Sigmoid colon (tissue), 7 donors: ENCODE measurements around the gene COMP. TPM values are rescaled to one million over a fixed set of nuclear protein-coding genes. Genes with fewer than 3 reads are reported as not detected.

Experiments
- DNase-seq: peaks from one replicate; pipeline ENCODE4 v3.0.0-alpha.2; 2019
- H3K27ac ChIP-seq, 4 donors: fragments of 200-600 bp; sonication (generic); one replicate each; pipeline ENCODE4 v1.5.1; 2016 to 2019; ENCODE audit warnings: mild to moderate bottlenecking in 1 of 4
- H3K27me3 ChIP-seq, 3 donors: fragments of 200-600 bp; sonication (generic); one replicate each; pipeline ENCODE4 v1.5.1; 2019; ENCODE audit warnings: mild to moderate bottlenecking in 1 of 3
- H3K36me3 ChIP-seq, 4 donors: fragments of 200-600 bp; sonication (generic); one replicate each; pipeline ENCODE4 v1.5.1; 2016 to 2019
- H3K4me1 ChIP-seq, 4 donors: fragments of 200-600 bp; sonication (generic); one replicate each; pipeline ENCODE4 v1.5.1; 2017 to 2019
- H3K4me3 ChIP-seq, 4 donors: fragments of 200-600 bp; sonication (generic); one replicate each; pipeline ENCODE4 v1.5.1; 2017 to 2019; ENCODE audit warnings: mild to moderate bottlenecking in 2 of 4, moderate library complexity in 1 of 4
- H3K9me3 ChIP-seq, 4 donors: fragments of 200-600 bp in 3 of 4; sonication (generic) in 3 of 4; one replicate each; pipeline versions ENCODE4 v1.5.1 to v1.6.1; 2013 to 2019
- CTCF ChIP-seq, 4 experiments: fragments of 450-650 bp in 3 of 4; fragments of 200-600 bp in 1 of 4; IDR thresholded peaks; one replicate each; pipeline ENCODE4 v1.5.1; 2016 to 2019; ENCODE audit warnings: antibody characterized with exemption in 4 of 4, mild to moderate bottlenecking in 3 of 4, moderate library complexity in 2 of 4
- EP300 ChIP-seq, 4 donors: sonication (generic); formaldehyde crosslinking; IDR thresholded peaks; one replicate each; pipeline ENCODE4 v1.6.1; 2017; ENCODE audit warnings: antibody characterized with exemption in 4 of 4
- POLR2A ChIP-seq, 2 donors: fragments of 450-650 bp; IDR thresholded peaks; one replicate each; pipeline ENCODE4 v1.6.1; 2016; ENCODE audit warnings: antibody characterized with exemption in 2 of 2, mild to moderate bottlenecking in 2 of 2, moderate library complexity in 2 of 2
- POLR2AphosphoS5 ChIP-seq, 4 donors: sonication (generic); formaldehyde crosslinking; IDR thresholded peaks; one replicate each; pipeline ENCODE4 v1.6.1; 2017; ENCODE audit warnings: antibody characterized with exemption in 4 of 4
- WGBS, 2 donors: extraction: QIAGEN DNeasy Blood & Tissue Kit; methylation state at CpG; one replicate each; pipeline ENCODE4 v1.1.7; 2013; 5-methylcytosine and 5-hydroxymethylcytosine counted together
- intact Hi-C: fragments of 100-400 bp; cut with DNase I; formaldehyde crosslinking; loops from one replicate; pipeline ENCODE4 v1.15.1; 2023
- polyA plus RNA-seq, 3 donors: library from polyadenylated mRNA; stranded (reverse); fragments of 200-250 nt; gene quantifications; one replicate each; pipeline ENCODE4 v1.2.3, GENCODE V29; 2013
- total RNA-seq, 4 donors: library from RNA; depleted of rRNA; stranded (reverse); fragments of >200 nt; gene quantifications; one replicate each; pipeline ENCODE4 v1.1.0, GENCODE V29; 2016
- donor health status: healthy with polysubstance abuse.
- donor health status: Bipolar disorder and iron deficiency.
- donor health status: healthy.

COMP gene
- total and polyA plus RNA-seq, 7 donors = 0.22 to 6.9 (median 0.66) TPM; not detected in 2

GRCh38 chr19:18743784-18744418, 47.2 kb downstream of the COMP start:
- H3K4me3 ChIP-seq = no peak overlapping the region
- TF ChIP-seq CTCF (IDR thresholded peaks at IDR 0.05) (no peak), EP300 (IDR thresholded peaks at IDR 0.05) (no peak), POLR2A (IDR thresholded peaks at IDR 0.05) (no peak), POLR2AphosphoS5 (IDR thresholded peaks at IDR 0.05) (no peak)
- no peaks in the 10 kb centered on the region for H3K36me3 ChIP-seq
- no peak for DNase-seq
- WGBS, 2 donors = 85 to 94% methylated on average over 36 of the region's 36 CpGs
- H3K27ac ChIP-seq = no peak overlapping the region
- intact Hi-C loops = no loop called here
- H3K4me1 ChIP-seq = peaks cover 0 to 15% (median 12%) of the 10 kb centered on the region in 4 donors
- no peaks in the 10 kb centered on the region for H3K9me3 ChIP-seq
- H3K27me3 ChIP-seq = no peaks in the 10 kb centered on the region

DNA sequence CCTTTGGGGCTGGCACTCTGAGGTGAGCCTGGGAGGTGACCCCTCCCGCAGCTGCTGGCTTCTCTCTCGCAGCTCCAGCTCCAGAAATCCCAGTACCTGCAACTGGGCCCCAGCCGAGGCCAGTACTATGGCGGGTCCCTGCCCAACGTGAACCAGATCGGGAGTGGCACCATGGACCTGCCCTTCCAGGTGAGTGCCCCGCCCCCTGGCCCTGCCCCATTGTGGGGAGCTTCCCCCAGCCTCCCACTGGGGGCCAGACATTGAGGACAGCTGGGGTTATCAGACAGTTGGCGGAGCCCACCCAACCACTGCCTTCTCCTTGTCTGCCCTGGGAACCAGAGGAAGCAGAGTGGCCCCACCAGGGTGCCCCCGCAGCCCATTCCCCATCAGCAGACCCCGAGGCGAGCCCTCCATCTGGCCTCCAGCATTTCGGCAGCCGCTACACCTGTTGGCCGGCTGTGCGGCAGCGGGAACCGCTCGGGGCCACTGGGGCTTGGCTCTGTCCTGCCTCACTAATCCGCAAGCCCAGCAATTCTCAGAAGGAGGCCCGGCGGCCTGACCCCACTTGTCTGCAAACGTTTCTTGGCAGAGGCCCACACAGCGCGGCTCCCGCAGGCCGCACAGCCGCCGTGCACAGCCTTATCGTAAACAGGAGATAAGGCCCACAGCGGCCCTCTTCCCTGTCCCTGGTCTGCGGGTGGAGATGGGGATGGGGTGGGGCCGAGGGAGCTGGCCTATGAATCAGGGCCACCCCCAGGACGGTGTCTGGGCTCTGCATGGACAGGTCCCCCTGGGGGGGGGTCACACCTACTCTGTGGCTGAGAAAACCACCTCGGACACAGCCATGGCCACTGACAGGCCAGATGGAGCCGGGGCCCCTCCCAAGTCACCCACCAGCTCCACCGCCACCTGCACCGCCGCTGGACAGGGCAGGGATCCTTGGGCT, 48.0 kb downstream of the COMP start:
- no peak for DNase-seq
- Histone ChIP-seq H3K4me3 (no peak overlapping the region), H3K4me1 (peaks cover 0 to 15% (median 12%) of the 10 kb centered on the region in 4 donors), H3K27me3 (no peaks in the 10 kb centered on the region), H3K9me3 (no peaks in the 10 kb centered on the region), H3K36me3 (no peaks in the 10 kb centered on the region), H3K27ac (no peak overlapping the region)
- intact Hi-C loops = no loop called here
- TF ChIP-seq EP300 (IDR thresholded peaks at IDR 0.05) (no peak), POLR2A (IDR thresholded peaks at IDR 0.05) (no peak), CTCF (IDR thresholded peaks at IDR 0.05) (no peak), POLR2AphosphoS5 (IDR thresholded peaks at IDR 0.05) (no peak)
- 19 to 65% methylated on average over 38 of the region's 38 CpGs for WGBS, 2 donors

GRCh38 chr19:18742324-18742723, 48.8 kb downstream of the COMP start:
- DNase-seq = no peak
- Histone ChIP-seq H3K9me3 (no peaks in the 10 kb centered on the region), H3K27me3 (no peaks in the 10 kb centered on the region), H3K27ac (no peak overlapping the region), H3K4me1 (peaks cover 0 to 15% (median 12%) of the 10 kb centered on the region in 4 donors), H3K4me3 (no peak overlapping the region), H3K36me3 (no peaks in the 10 kb centered on the region)
- intact Hi-C loops = no loop called here
- 94 to 96% methylated on average over 14 of the region's 14 CpGs for WGBS, 2 donors
- TF ChIP-seq EP300 (IDR thresholded peaks at IDR 0.05) (no peak), CTCF (IDR thresholded peaks at IDR 0.05) (no peak), POLR2A (IDR thresholded peaks at IDR 0.05) (no peak), POLR2AphosphoS5 (IDR thresholded peaks at IDR 0.05) (no peak)

DNA sequence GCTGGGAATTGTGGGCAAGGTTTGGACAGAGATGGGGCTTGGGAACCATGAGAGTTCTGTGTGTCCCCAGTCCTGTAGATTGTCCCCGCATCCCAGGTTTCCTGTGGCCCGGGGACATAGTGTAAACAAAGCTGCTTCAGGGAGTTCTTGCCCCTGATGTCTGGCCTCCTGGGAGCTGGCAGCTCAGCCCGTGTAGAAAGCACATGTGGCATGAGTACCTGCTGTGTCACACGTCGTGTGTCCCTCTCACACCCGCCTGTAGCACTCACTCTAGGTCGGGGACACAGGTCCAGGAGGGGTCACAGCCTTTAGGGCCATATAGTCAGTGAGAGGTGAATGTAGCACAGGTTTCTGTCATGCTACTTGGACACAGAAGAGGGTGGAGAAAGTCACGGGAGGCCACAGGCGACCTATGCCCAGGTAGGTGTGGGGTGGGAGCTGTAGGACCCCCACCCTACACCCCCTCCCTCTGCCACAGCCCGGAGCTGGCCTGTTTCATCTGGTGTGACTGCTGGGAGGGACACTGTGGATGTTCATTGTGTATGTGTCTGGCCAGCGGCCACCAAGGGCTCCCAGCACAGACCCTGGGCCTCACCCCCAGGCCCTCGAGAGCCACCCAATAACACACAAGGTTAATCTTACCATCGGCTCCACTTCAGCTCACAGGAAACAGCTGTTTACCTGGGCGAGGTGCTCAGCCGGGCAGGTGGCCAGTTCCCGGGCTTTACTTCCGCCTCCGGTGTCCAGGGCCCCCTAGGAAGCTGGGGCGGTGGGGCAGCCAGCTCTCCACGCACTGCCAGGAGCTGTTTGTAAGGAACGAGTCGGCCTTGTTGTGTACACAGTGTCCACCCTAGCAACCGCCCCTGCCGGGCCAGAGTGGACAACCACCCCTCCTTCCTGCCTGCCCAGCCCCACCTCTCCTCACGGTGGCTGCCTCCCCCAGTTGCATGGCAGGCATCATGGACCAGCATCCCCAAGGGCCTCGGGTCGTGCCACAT, 49.7 kb downstream of the COMP start:
- Histone ChIP-seq H3K4me1 (peaks cover 0 to 15% (median 12%) of the 10 kb centered on the region in 4 donors), H3K36me3 (no peaks in the 10 kb centered on the region), H3K27me3 (no peaks in the 10 kb centered on the region), H3K27ac (no peak overlapping the region), H3K4me3 (no peak overlapping the region), H3K9me3 (no peaks in the 10 kb centered on the region)
- no peak for DNase-seq
- TF ChIP-seq CTCF (IDR thresholded peaks at IDR 0.05) = no peak
- TF ChIP-seq POLR2A (IDR thresholded peaks at IDR 0.05) = no peak
- TF ChIP-seq POLR2AphosphoS5 (IDR thresholded peaks at IDR 0.05) = no peak
- no peak for TF ChIP-seq EP300 (IDR thresholded peaks at IDR 0.05)
- intact Hi-C loops = no loop called here
- WGBS, 2 donors = 20 to 65% methylated on average over 27 of the region's 27 CpGs
